SIG-M5 treated with dmso at 0.1 percent for 504 hours (cell line): Measurements from ENCODE around the gene PLXNC1.

Source experiments
- DNase-seq: peaks from one replicate; lab custom pipeline; 2025; ENCODE audit not compliant: unreplicated experiment; lab: John Stamatoyannopoulos, UW

Gene PLXNC1

GRCh38 chr12:94262228-94263010, 114.0 kb downstream of the PLXNC1 start:
- DNase-seq, result peak; percentile 67

DNA sequence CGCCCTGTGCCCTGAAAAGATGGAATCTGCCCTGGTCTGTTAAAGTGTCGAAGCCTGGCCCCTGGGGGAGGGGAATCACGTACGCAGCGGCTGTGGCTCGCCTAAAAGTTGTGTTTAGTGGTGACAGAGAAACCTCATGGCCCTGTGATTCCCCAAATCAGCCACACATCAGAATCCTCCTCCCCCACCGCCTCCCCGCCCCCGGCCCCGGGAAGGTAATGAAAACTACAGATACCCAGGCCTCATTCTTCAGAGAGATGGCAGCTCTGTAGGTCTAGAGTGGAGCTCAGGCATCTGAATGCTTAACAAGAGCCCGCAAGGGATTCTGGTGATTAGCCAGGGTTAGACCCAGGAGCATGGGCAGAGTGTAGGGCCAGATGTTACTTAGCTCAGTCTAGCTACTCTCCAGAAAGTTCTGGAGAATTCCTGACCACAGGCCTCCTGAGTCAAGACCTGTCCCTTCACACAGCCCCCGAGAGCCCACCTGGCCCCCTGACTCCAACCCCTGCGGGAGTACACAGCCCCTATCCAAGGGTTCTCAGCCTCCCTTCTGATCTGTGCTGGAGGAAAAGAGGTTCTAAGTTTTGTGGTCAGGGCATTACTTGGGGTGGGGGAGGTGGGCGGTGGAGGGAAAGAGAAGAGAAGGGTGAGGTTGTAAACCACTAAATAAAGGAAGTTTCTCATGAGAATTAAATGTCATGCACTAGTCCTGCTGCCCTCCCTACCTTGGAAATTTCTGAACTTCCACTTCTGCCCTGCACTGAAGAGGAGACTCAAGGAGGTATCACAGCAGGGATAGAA, 114.8 kb downstream of the PLXNC1 start:
- peak; percentile 87 for DNase-seq

GRCh38 chr12:94263905-94264561, 115.7 kb downstream of the PLXNC1 start:
- no peak for DNase-seq

- no peak for DNase-seq
Observed at GRCh38 chr12:94264736-94265485, 116.5 kb downstream of the PLXNC1 start.

GRCh38 chr12:94265539-94265938, 117.2 kb downstream of the PLXNC1 start:
- no peak for DNase-seq

DNA sequence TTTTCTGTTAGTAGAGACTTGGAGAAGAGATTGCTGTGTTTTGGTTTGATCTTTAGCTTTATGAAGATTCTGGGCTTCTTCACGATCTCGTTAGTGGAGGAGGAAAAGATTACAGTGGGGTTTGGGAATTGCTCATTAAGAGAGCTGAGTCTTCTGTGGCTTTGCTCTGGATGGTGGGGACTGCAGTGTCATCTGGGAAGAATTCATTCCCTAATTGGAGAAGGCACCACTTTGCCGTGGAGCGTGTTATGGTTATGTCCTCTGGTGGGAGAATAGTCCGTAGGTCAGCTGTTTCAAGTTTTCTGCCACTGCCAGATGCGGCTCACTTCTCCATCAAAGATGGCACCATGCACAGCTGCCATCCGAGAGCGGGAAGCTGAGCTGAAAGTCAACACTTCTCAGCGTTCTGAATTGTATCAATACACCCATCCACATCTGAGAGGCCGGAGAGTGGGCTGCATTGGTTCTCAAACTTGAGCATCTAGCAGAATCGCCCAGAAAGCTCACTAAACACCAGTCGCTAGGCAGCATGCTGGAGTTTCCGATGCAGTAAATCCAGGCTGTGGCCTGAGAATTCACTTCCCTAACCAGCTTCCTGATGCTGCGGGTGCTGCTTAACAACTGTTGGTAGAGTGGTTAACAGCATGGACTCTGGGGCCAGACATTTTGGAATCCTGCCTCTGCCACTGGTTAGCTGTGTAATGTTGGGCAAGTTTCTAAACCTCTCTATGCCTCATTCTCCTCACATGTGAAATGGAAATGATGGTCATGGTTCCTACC, 117.8 kb downstream of the PLXNC1 start:
- DNase-seq, result no peak

DNA sequence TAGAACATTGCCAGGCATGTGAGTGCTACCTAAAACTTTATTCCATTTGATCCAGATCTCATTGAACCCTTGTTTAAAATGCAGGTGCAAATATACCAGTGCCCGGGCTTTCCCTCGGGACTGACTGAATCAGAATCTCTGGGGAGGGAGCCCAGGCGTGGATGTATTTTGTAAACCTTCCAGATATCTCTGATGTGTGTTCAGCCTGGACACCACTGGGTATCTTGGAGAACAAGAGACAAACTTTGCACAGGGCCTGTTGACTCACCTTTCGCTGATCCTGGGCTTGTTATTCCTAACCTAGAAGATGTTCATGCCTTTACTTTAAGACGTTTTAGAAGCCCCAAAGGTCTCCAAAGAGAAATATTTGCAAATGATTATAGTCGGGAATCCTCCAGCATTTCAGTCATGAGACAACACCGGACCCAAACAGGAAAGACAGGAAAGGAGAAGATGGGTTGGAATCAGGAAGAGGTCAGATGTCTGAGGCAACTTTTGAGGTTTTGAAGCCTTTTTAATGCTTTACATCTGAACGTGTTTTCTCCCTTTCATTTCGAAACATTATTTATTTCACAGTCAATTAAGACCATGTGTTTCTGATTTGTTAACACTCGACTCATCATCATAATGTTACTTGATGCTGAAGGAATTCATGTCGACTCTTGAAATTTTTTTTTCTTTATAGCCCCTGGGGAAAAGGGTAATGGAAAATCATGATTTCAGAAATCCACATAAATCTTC, 118.6 kb downstream of the PLXNC1 start:
- peak; percentile 46 for DNase-seq

DNA sequence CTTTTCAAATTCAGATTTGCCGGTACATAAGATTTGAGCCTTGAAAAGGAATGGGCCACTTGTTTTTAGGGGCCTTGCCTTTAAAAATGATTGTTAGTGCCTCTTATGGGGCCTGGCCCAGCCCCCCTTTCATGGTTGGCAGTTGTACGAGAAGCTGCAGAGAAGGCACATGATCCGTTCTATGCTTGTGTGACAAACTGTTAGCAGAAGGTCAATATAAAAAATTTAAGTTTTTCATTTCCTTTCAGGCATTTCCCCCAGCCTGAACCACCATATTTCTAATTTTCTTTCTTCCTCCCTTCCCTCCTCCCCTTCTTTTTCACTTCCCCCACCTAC, 119.1 kb downstream of the PLXNC1 start:
- DNase-seq, result no peak

- no peak for DNase-seq
Observed at GRCh38 chr12:94267921-94268471, 119.6 kb downstream of the PLXNC1 start.

GRCh38 chr12:94269316-94269999, 121.1 kb downstream of the PLXNC1 start:
- DNase-seq, result no peak

DNA sequence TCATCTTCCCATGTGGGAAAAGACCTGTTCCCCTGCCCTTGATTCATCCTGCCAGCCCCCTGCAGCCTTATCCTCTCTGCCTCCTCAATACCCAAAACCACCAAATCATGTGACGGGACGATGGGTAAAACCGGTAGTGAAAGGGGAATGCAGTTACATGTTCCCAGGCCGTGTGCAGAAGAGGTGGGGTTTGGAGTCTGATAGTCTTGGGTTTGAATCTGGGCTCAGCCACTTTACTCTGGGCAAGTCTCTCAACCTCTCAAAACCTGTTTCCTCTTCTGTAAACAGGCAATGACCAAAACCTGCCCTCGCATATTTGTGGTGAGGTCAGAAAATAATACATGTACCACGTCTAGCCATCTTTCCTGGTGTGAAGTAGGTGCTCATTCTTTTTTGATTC, 123.0 kb downstream of the PLXNC1 start:
- DNase-seq, result no peak

GRCh38 chr12:94272280-94272679, 123.9 kb downstream of the PLXNC1 start:
- no peak for DNase-seq

DNA sequence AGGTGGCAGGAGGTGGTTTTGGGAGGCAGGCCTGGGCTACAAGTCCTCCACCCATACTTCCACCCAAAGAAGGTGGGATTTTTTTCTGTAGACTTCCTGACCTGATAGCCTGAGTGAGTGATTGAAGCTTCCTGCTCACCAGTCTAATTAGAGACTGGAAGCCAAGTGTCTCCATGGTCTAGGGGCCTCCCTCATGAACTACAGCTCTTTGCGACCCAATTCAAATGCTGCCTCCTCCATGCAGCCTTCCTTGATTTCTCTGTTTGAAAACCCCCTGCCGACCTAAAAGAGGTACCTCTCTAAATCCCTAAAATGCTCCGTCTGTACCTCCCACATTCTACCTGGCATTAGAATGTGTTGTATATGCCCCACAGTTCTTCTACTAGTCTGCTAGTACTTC, 124.9 kb downstream of the PLXNC1 start:
- DNase-seq, result no peak

DNA sequence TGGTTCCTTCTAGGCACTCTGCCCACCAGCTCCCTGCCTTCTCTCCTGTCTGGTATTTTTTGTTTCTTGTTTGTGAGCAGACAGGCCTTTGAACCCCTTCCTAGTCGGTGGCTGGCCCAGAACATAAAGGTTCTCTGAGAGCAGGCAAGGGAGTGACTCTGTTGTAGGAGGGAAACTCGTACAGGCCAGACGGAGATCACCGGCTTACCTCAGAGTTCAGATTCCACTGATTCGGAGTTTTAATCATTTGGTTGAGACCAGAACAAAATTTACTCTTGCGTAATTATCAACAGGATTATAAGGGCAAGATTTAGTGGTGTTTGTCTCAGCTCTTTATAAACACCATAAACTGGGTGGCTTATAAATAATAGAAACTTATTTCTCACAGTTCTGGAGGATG, 128.3 kb downstream of the PLXNC1 start:
- DNase-seq, result no peak

GRCh38 chr12:94277426-94278000, 129.1 kb downstream of the PLXNC1 start:
- DNase-seq, result no peak

- no peak for DNase-seq
Observed at GRCh38 chr12:94280063-94280462, 131.7 kb downstream of the PLXNC1 start.

GRCh38 chr12:94282675-94283074, 134.3 kb downstream of the PLXNC1 start:
- DNase-seq, result no peak

DNA sequence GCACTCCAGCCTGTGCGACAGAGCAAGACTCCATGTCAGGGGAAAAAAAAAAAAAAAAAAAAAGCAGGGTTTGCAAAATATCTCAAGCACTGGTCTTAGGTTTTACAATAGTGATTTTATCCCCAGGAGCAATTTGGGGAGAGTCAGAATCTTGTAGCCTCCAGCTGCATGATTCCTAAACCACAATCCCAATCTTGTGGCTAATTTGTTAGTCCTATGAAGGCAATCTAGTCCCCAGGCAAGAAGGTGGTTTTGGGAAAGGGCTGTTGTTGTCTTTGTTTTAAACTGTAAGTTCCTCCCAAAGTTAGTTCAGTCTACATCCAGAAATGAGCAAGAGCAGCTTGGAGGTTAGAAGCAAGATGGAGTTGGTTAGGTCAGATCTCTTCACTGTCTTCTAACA, 135.7 kb downstream of the PLXNC1 start:
- DNase-seq, result no peak

DNA sequence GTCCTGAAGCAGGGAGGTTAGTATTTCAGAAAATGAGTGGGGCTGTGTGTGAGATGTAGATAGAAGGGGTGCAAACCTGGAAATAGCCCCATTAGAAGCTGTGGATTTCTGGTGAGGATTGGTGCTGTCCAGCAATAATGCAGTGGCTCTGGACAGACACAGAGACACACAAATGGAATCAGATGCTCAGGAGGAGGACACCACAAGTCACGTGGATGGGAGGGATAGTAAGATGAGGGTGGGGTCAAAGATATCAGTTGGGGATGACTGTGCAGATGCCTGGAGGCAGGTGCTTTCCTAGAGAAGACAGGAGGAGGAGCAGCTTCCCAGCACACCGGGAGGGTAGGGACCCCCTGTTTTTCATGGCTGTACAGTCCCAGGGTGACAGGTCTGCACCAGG, 136.5 kb downstream of the PLXNC1 start:
- no peak for DNase-seq
